ENCODE data around the gene FLNC. TPM values are rescaled to one million over a fixed set of nuclear protein-coding genes. Genes with fewer than 3 reads are reported as not detected.

The FLNC gene
- polyA plus RNA-seq, 1 donor from 2014 or later = 0.36 TPM

- Histone ChIP-seq H3K4me2 (ENCODE audit: low read length) (no peak overlapping the region), H3K9ac (ENCODE audit: low read length) (no peak overlapping the region), H3K27ac (ENCODE audit: low read length) (no peak overlapping the region), H3K36me3 (ENCODE audit: insufficient read depth, low read length) (no peaks in the 10 kb centered on the region), H2AFZ (ENCODE audit: low read depth, low read length) (no peak overlapping the region), H3F3A (ENCODE audit: insufficient read depth, low read length, poor library complexity, severe bottlenecking) (no peaks in the 10 kb centered on the region), H3K9me3 (ENCODE audit: low read length) (no peaks in the 10 kb centered on the region), H3K9me2 (ENCODE audit: insufficient read depth, low read length) (no peaks in the 10 kb centered on the region), H4K20me1 (ENCODE audit: insufficient read depth) (no peaks in the 10 kb centered on the region), H3K27me3 (ENCODE audit: insufficient read depth, low read depth, low read length) (peaks cover 25% of the 10 kb centered on the region), H3K79me2 (replicated peaks; ENCODE audit: insufficient read depth, low read length) (no peaks in the 10 kb centered on the region), H3K4me3 (ENCODE audit: low read length) (no peak overlapping the region)
- TF ChIP-seq POLR2AphosphoS5 (IDR thresholded peaks at IDR 0.05) = no peak
- no peak for TF ChIP-seq MXI1 (conservative IDR thresholded peaks at IDR 0.05; ENCODE audit: poor library complexity, severe bottlenecking)
- TF ChIP-seq RAD21 (conservative IDR thresholded peaks at IDR 0.05) = no peak
- no peak for TF ChIP-seq TAF1 (IDR thresholded peaks at IDR 0.05; ENCODE audit: low read depth)
- no peak for TF ChIP-seq EP300 (conservative IDR thresholded peaks at IDR 0.05; ENCODE audit: poor library complexity, severe bottlenecking)
- TF ChIP-seq CTCF (IDR thresholded peaks at IDR 0.05; ENCODE audit: poor library complexity, severe bottlenecking) = no peak
- TF ChIP-seq REST (IDR thresholded peaks at IDR 0.05; ENCODE audit: borderline replicate concordance) = no peak
- TF ChIP-seq SMC3 (conservative IDR thresholded peaks at IDR 0.05; ENCODE audit: poor library complexity) = no peak
- no peak for TF ChIP-seq EZH2 (IDR thresholded peaks at IDR 0.05; ENCODE audit: borderline replicate concordance, insufficient read depth, low read length, poor library complexity, severe bottlenecking)
Observed at GRCh38 chr7:128826916-128827247, 3.3 kb upstream of the FLNC start.

- TF ChIP-seq REST (IDR thresholded peaks at IDR 0.05; ENCODE audit: borderline replicate concordance) (no peak), POLR2AphosphoS5 (IDR thresholded peaks at IDR 0.05) (no peak), MXI1 (conservative IDR thresholded peaks at IDR 0.05; ENCODE audit: poor library complexity, severe bottlenecking) (no peak), TAF1 (IDR thresholded peaks at IDR 0.05; ENCODE audit: low read depth) (no peak), RAD21 (conservative IDR thresholded peaks at IDR 0.05) (no peak), SMC3 (conservative IDR thresholded peaks at IDR 0.05; ENCODE audit: poor library complexity) (no peak)
- no peak overlapping the region for H3K4me3 ChIP-seq (ENCODE audit: low read length)
- H3K9me3 ChIP-seq (ENCODE audit: low read length) = no peaks in the 10 kb centered on the region
- H3K9ac ChIP-seq (ENCODE audit: low read length) = no peak overlapping the region
- H3K79me2 ChIP-seq (replicated peaks; ENCODE audit: insufficient read depth, low read length) = no peaks in the 10 kb centered on the region
- no peaks in the 10 kb centered on the region for H3K36me3 ChIP-seq (ENCODE audit: insufficient read depth, low read length)
- no peaks in the 10 kb centered on the region for H4K20me1 ChIP-seq (ENCODE audit: insufficient read depth)
- no peak overlapping the region for H3K27ac ChIP-seq (ENCODE audit: low read length)
- no peaks in the 10 kb centered on the region for H3K9me2 ChIP-seq (ENCODE audit: insufficient read depth, low read length)
- H3K4me2 ChIP-seq (ENCODE audit: low read length) = no peak overlapping the region
- H3F3A ChIP-seq (ENCODE audit: insufficient read depth, low read length, poor library complexity, severe bottlenecking) = no peaks in the 10 kb centered on the region
- peaks cover 25% of the 10 kb centered on the region for H3K27me3 ChIP-seq (ENCODE audit: insufficient read depth, low read depth, low read length)
- no peak overlapping the region for H2AFZ ChIP-seq (ENCODE audit: low read depth, low read length)
Observed at GRCh38 chr7:128827248-128827958, 2.8 kb upstream of the FLNC start.
